HepG2 (cell line): Measurements from ENCODE around the gene PRICKLE3. TPM values are rescaled to one million over a fixed set of nuclear protein-coding genes. Genes with fewer than 3 reads are reported as not detected.

Source experiments
- ATF5 ChIP-seq: sonication (generic); formaldehyde crosslinking; IDR thresholded peaks from 2 replicates; pipeline ENCODE4 v1.4.0; 2020; ENCODE audit warnings: mild to moderate bottlenecking, low read depth, missing genetic modification reagents
- CBX5 ChIP-seq: sonication (generic); formaldehyde crosslinking; IDR thresholded peaks from 2 replicates; pipeline ENCODE4 v1.4.0; 2020; ENCODE audit warnings: missing genetic modification reagents, borderline replicate concordance
- CREBL2 ChIP-seq: sonication (generic); formaldehyde crosslinking; IDR thresholded peaks from 2 replicates; pipeline ENCODE4 v1.8.1; 2023; ENCODE audit warnings: missing genetic modification reagents, mild to moderate bottlenecking, borderline replicate concordance
- GPN1 ChIP-seq: sonication (generic); formaldehyde crosslinking; IDR thresholded peaks from 2 replicates; pipeline ENCODE4 v1.5.1; 2020; ENCODE audit warnings: missing genetic modification reagents, borderline replicate concordance
- HNRNPLL ChIP-seq: fragments of 200-400 bp; formaldehyde crosslinking; IDR thresholded peaks from 2 replicates; pipeline ENCODE4 v1.6.1; 2017; ENCODE audit warnings: mild to moderate bottlenecking, low read depth, low read length; ENCODE audit not compliant: poor library complexity, severe bottlenecking
- KMT2A ChIP-seq: sonication (generic); formaldehyde crosslinking; IDR thresholded peaks from 2 replicates; pipeline ENCODE4 v1.4.0; 2020; ENCODE audit warnings: missing genetic modification reagents
- NFATC3 ChIP-seq: sonication (generic); formaldehyde crosslinking; IDR thresholded peaks from 2 replicates; pipeline ENCODE4 v1.5.1; 2020; ENCODE audit warnings: mild to moderate bottlenecking, missing genetic modification reagents
- NFYC ChIP-seq: IDR thresholded peaks from 2 replicates; pipeline ENCODE4 v1.6.1; 2016; ENCODE audit warnings: missing genetic modification reagents, missing compliant biosample characterization
- NRL ChIP-seq: sonication (generic); formaldehyde crosslinking; IDR thresholded peaks from 2 replicates; pipeline ENCODE4 v1.5.0; 2020; ENCODE audit warnings: missing genetic modification reagents, mild to moderate bottlenecking, moderate library complexity, borderline replicate concordance
- RXRB ChIP-seq: IDR thresholded peaks from 2 replicates; pipeline ENCODE4 v1.6.1; 2016; ENCODE audit warnings: borderline replicate concordance, missing genetic modification reagents, missing compliant biosample characterization
- SMARCC2 ChIP-seq: fragments of 450-650 bp; IDR thresholded peaks from 2 replicates; pipeline ENCODE4 v1.6.1; 2017; ENCODE audit warnings: antibody characterized with exemption, mild to moderate bottlenecking
- SRSF1 ChIP-seq: fragments of 200-400 bp; formaldehyde crosslinking; optimal IDR thresholded peaks from 2 replicates; pipeline ENCODE3; 2017; ENCODE audit warnings: mild to moderate bottlenecking, low read depth, low read length, moderate library complexity
- STAT5B ChIP-seq: sonication (generic); formaldehyde crosslinking; IDR thresholded peaks from 2 replicates; pipeline ENCODE4 v1.4.0; 2020; ENCODE audit warnings: missing genetic modification reagents
- ZBTB26 ChIP-seq: IDR thresholded peaks from 2 replicates; pipeline ENCODE4 v1.6.1; 2016; ENCODE audit warnings: missing compliant biosample characterization, missing genetic modification reagents, borderline replicate concordance
- ZFP36L1 ChIP-seq: sonication (generic); formaldehyde crosslinking; IDR thresholded peaks from 2 replicates; pipeline ENCODE4 v1.8.0; 2022; ENCODE audit warnings: mild to moderate bottlenecking, missing genetic modification reagents, moderate library complexity
- ZNF382 ChIP-seq: sonication (generic); formaldehyde crosslinking; IDR thresholded peaks from 2 replicates; pipeline ENCODE4 v1.5.0; 2020; ENCODE audit warnings: missing genetic modification reagents, mild to moderate bottlenecking, borderline replicate concordance
- ZNF549 ChIP-seq: sonication (generic); formaldehyde crosslinking; IDR thresholded peaks from 2 replicates; pipeline ENCODE4 v1.5.0; 2020; ENCODE audit warnings: missing genetic modification reagents
- ZNF615 ChIP-seq: sonication (generic); formaldehyde crosslinking; IDR thresholded peaks from 2 replicates; pipeline ENCODE4 v1.5.0; 2020; ENCODE audit warnings: mild to moderate bottlenecking, missing genetic modification reagents, borderline replicate concordance
- ZNF710 ChIP-seq: sonication (generic); formaldehyde crosslinking; IDR thresholded peaks from 2 replicates; pipeline ENCODE4 v1.5.0; 2020; ENCODE audit warnings: mild to moderate bottlenecking, missing genetic modification reagents, borderline replicate concordance
- ZNF720 ChIP-seq: sonication (generic); formaldehyde crosslinking; IDR thresholded peaks from 2 replicates; pipeline ENCODE4 v1.4.0; 2020; ENCODE audit warnings: missing genetic modification reagents
- ZNF773 ChIP-seq: sonication (generic); formaldehyde crosslinking; IDR thresholded peaks from 2 replicates; pipeline ENCODE4 v1.4.0; 2020; ENCODE audit warnings: missing genetic modification reagents, borderline replicate concordance
- polyA plus RNA-seq, 8 experiments: library from polyadenylated mRNA; depleted of rRNA in 3 of 8; stranded (reverse) in 7 of 8; unstranded in 1 of 8; fragments of >200 nt; fragmentation: Illumina TruSeq in 4 of 8; extraction: Trizol in 4 of 8; gene quantifications; 2 replicates each; pipeline versions ENCODE4 v1.2.1 to v1.2.3, GENCODE V29; 2011 to 2016; ENCODE audit warnings: low read depth in 4 of 8, missing spikeins in 1 of 8, mixed read lengths in 1 of 8; ENCODE audit not compliant: insufficient read depth in 1 of 8
- total RNA-seq, 5 experiments: library from RNA; depleted of rRNA; stranded (reverse); fragments of >200 nt; fragmentation: Illumina TruSeq; extraction: Trizol; gene quantifications; 2 replicates each; pipeline ENCODE4 v1.2.3, GENCODE V29; 2016; ENCODE audit warnings: low read depth in 1 of 5

PRICKLE3 gene
- total and polyA plus RNA-seq, 2 of the 13 experiments (the other 11 are each of a cell fraction or from before 2014, with no cell fraction given), result 2.6 TPM

- TF ChIP-seq ZNF710 (CRISPR knock-in tag), result no peak; the same call in 1 of the 2 replicates
- no peak for TF ChIP-seq ZFP36L1
- TF ChIP-seq NFYC (CRISPR knock-in tag), result peak; percentile 34; the same call in 1 of the 2 replicates
- no peak for TF ChIP-seq SMARCC2
- no peak for TF ChIP-seq ZNF382
- 0 out of 2 replicates have a peak, but pooled peaks have one; percentile 43 for TF ChIP-seq KMT2A (CRISPR knock-in tag)
- no peak for TF ChIP-seq ZNF549 (CRISPR knock-in tag)
- no peak for TF ChIP-seq GPN1 (CRISPR knock-in tag)
- TF ChIP-seq HNRNPLL, result no peak
- TF ChIP-seq SRSF1, result peak; percentile 100
- no peak for TF ChIP-seq CREBL2
- TF ChIP-seq STAT5B, result no peak; the same call in 1 of the 2 replicates
- TF ChIP-seq ATF5 (CRISPR knock-in tag), result no peak
- peak; percentile 80; the same call in 1 of the 2 replicates for TF ChIP-seq ZBTB26 (CRISPR knock-in tag)
- TF ChIP-seq NFATC3, result no peak
- TF ChIP-seq NRL (CRISPR knock-in tag), result no peak
- TF ChIP-seq ZNF615, result no peak
- no peak for TF ChIP-seq ZNF773
- peak; percentile 64 for TF ChIP-seq CBX5
- TF ChIP-seq ZNF720 (CRISPR knock-in tag), result no peak
- TF ChIP-seq RXRB (CRISPR knock-in tag), result no peak
Observed at GRCh38 chrX:49199906-49200771, 14.0 kb upstream of the PRICKLE3 start, which contains the start of gene SYP (continued).
